Endodermal cell (in vitro differentiated cells): Measurements from ENCODE around the gene HOXA1. TPM values are rescaled to one million over a fixed set of nuclear protein-coding genes. Genes with fewer than 3 reads are reported as not detected.

Experiments used
- DNase-seq: peaks from one replicate; pipeline ENCODE4 v3.0.0-alpha.2; 2017
- H3K27ac ChIP-seq: 2 replicates; pipeline ENCODE4 v1.5.1; 2013; ENCODE audit warnings: mild to moderate bottlenecking, low read depth, low read length, moderate library complexity
- H3K27me3 ChIP-seq: 2 replicates; pipeline ENCODE4 v1.6.1; 2013; ENCODE audit warnings: mild to moderate bottlenecking, low read length, moderate library complexity; ENCODE audit not compliant: insufficient read depth, control insufficient read depth, poor library complexity, severe bottlenecking
- H3K36me3 ChIP-seq: 2 replicates; pipeline ENCODE4 v1.7.0; 2013; ENCODE audit warnings: mild to moderate bottlenecking, low read length, moderate library complexity; ENCODE audit not compliant: control insufficient read depth, insufficient read depth
- H3K4me1 ChIP-seq: one replicate; pipeline ENCODE4 v1.7.0; 2013; ENCODE audit warnings: low read length; ENCODE audit not compliant: control insufficient read depth, insufficient read depth
- H3K4me3 ChIP-seq: 2 replicates; pipeline ENCODE4 v1.5.1; 2013; ENCODE audit warnings: mild to moderate bottlenecking, low read length, moderate library complexity
- H3K9ac ChIP-seq: 2 replicates; pipeline ENCODE4 v1.6.1; 2013; ENCODE audit warnings: mild to moderate bottlenecking, low read length, moderate library complexity; ENCODE audit not compliant: poor library complexity, severe bottlenecking; ENCODE audit errors: extremely low read depth
- H3K9me3 ChIP-seq: 2 replicates; pipeline ENCODE4 v1.6.1; 2013; ENCODE audit warnings: mild to moderate bottlenecking, low read length, moderate library complexity; ENCODE audit not compliant: control insufficient read depth
- H3K27ac Mint-ChIP-seq: 2 replicates; pipeline ENCODE4 v1.8.0; 2020; ENCODE audit warnings: mixed read lengths
- H3K27me3 Mint-ChIP-seq: 2 replicates; pipeline ENCODE4 v1.8.0; 2021; ENCODE audit warnings: mild to moderate bottlenecking, mixed read lengths; ENCODE audit not compliant: insufficient read depth
- H3K36me3 Mint-ChIP-seq: 2 replicates; pipeline ENCODE4 v1.8.0; 2020; ENCODE audit warnings: low read depth, mixed read lengths
- H3K4me1 Mint-ChIP-seq: 2 replicates; pipeline ENCODE4 v1.8.0; 2020; ENCODE audit warnings: mixed read lengths
- H3K4me3 Mint-ChIP-seq: 2 replicates; pipeline ENCODE4 v1.8.0; 2020; ENCODE audit warnings: mild to moderate bottlenecking, moderate library complexity, mixed read lengths
- H3K9me3 Mint-ChIP-seq: 2 replicates; pipeline ENCODE4 v1.8.0; 2020; ENCODE audit warnings: mild to moderate bottlenecking, mixed read lengths
- CTCF ChIP-seq: fragments of 200-600 bp; sonication (generic); conservative IDR thresholded peaks from 2 replicates; pipeline ENCODE4 v1.5.0; 2021; ENCODE audit warnings: antibody characterized with exemption, mild to moderate bottlenecking
- WGBS, 2 experiments: methylation state at CpG; one replicate each; pipeline versions ENCODE4 v1.1.5 to v1.1.7; 2013; ENCODE audit warnings: missing lambda C conversion rate in 2 of 2, mixed read lengths in 1 of 2; ENCODE audit not compliant: insufficient coverage in 1 of 2, insufficient read length in 1 of 2; 5-methylcytosine and 5-hydroxymethylcytosine counted together
- total RNA-seq, 2 donors: library from RNA; stranded (reverse); fragmentation: NEBNext Ultra II Directional in 1 of 2; extraction: Animal tissue kit (Norgen Biotek cat#: 25700) in 1 of 2; gene quantifications; 2 replicates in 1 of 2; 3 replicates in 1 of 2; pipeline ENCODE4 v1.2.1, GENCODE V29; 2021

The HOXA1 gene
- total RNA-seq, 2 donors from 2014 or later, result not detected

- 94 to 100% methylated on average over 1 of the region's 1 CpG for WGBS, 2 experiments
- peaks cover 2% of the 10 kb centered on the region for H3K4me1 Mint-ChIP-seq
- H3K36me3 Mint-ChIP-seq, result no peaks in the 10 kb centered on the region
- Histone ChIP-seq H3K4me3 (no peak overlapping the region), H3K27ac (no peak overlapping the region), H3K4me1 (no peaks in the 10 kb centered on the region), H3K36me3 (no peaks in the 10 kb centered on the region), H3K9ac (no peak overlapping the region), H3K27me3 (peaks cover 48% of the 10 kb centered on the region), H3K9me3 (no peaks in the 10 kb centered on the region)
- H3K27ac Mint-ChIP-seq, result no peak overlapping the region
- no peak overlapping the region for H3K4me3 Mint-ChIP-seq
- no peak for TF ChIP-seq CTCF
- no peak for DNase-seq
- no peaks in the 10 kb centered on the region for H3K9me3 Mint-ChIP-seq
- H3K27me3 Mint-ChIP-seq, result peaks cover 45% of the 10 kb centered on the region
These were observed 27.5 kb downstream of the HOXA1 start for GRCh38 chr7:27068259-27068658.

GRCh38 chr7:27066148-27066547, 29.7 kb downstream of the HOXA1 start:
- Mint-ChIP-seq H3K4me3 (no peak overlapping the region), H3K27ac (no peak overlapping the region), H3K36me3 (no peaks in the 10 kb centered on the region), H3K9me3 (no peaks in the 10 kb centered on the region), H3K27me3 (peaks cover 38% of the 10 kb centered on the region), H3K4me1 (no peaks in the 10 kb centered on the region)
- Histone ChIP-seq H3K36me3 (no peaks in the 10 kb centered on the region), H3K27me3 (peaks cover 32% of the 10 kb centered on the region), H3K9ac (no peak overlapping the region), H3K27ac (no peak overlapping the region), H3K9me3 (no peaks in the 10 kb centered on the region), H3K4me1 (no peaks in the 10 kb centered on the region), H3K4me3 (no peak overlapping the region)
- WGBS, 2 experiments, result 83 to 94% methylated on average over 2 to 3 of the region's 3 CpGs
- TF ChIP-seq CTCF, result no peak
- no peak for DNase-seq

DNA sequence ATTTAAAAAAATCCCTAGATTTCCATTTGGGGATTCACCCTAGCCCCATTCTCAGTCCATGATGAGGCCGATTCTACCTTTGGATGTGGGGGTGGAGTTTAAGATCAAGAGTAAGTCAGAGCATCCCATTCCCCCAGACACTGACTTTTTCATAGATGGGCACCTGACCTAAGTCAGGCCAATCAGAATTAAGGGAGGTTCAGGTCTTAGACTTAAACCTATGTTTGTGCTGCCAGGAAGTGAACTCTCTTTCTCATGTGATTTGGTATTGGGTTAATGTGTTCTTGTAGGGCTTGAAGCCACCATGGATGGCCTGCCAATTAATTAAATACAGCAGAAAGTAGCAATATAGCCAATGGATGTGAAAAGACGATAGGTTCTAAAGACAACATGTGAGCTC, 30.1 kb downstream of the HOXA1 start:
- no peaks in the 10 kb centered on the region for H3K9me3 Mint-ChIP-seq
- no peak for TF ChIP-seq CTCF
- no peaks in the 10 kb centered on the region for H3K4me1 Mint-ChIP-seq
- no peaks in the 10 kb centered on the region for H3K9me3 ChIP-seq
- peaks cover 36% of the 10 kb centered on the region for H3K27me3 ChIP-seq
- H3K9ac ChIP-seq, result no peak overlapping the region
- H3K36me3 Mint-ChIP-seq, result no peaks in the 10 kb centered on the region
- H3K27ac ChIP-seq, result no peak overlapping the region
- H3K27ac Mint-ChIP-seq, result no peak overlapping the region
- H3K4me1 ChIP-seq, result no peaks in the 10 kb centered on the region
- no peak for DNase-seq
- H3K4me3 ChIP-seq, result no peak overlapping the region
- WGBS, 2 experiments, result 97 to 100% methylated on average over 1 to 2 of the region's 2 CpGs
- no peaks in the 10 kb centered on the region for H3K36me3 ChIP-seq
- no peak overlapping the region for H3K4me3 Mint-ChIP-seq
- H3K27me3 Mint-ChIP-seq, result peaks cover 39% of the 10 kb centered on the region
